Stimulated activated naive CD4-positive, alpha-beta T cell treated with Interleukin-2 at 50 U/mL for 16 hours (primary cell): Measurements from ENCODE around the gene POGK.
"Not testable (repeated sequence)": the region's sequence is repeated elsewhere in the genome, so short reads cannot be mapped to it uniquely, and the experiment has no call there.

Experiments used
- DNase-seq: peaks from one replicate; lab custom pipeline; 2025; lab: John Stamatoyannopoulos, UW

The POGK gene

GRCh38 chr1:166855558-166855957 is 16.3 kb downstream of the POGK start:
- DNase-seq = no peak

DNA sequence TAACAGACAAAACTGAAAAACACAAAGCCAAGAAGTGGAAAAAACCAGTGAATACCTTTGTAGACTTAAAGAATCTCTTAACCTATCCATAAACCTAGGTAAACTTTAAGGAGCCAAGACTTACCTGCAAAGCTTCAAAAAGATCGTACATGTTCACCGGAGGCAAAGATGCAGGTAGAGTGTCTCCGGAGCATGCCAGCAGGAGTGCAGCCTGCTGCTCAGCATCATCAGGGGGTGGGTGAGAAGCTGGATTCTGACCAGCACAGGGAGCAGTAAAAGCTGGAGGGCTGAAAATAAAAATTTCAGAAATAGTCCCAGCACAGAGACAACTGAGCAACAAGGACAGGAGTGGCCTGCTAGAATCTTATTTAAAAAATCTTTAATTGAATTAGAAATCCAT is 18.7 kb downstream of the POGK start:
- DNase-seq = no peak

- DNase-seq = no peak
These were observed 19.6 kb downstream of the POGK start for GRCh38 chr1:166858726-166859419.

- DNase-seq = no peak
These were observed 20.3 kb downstream of the POGK start for GRCh38 chr1:166859597-166859996.

- DNase-seq = no peak
These were observed 26.7 kb downstream of the POGK start for GRCh38 chr1:166865926-166866325.

- DNase-seq = no peak
These were observed 29.4 kb downstream of the POGK start for GRCh38 chr1:166868639-166869038.

DNA sequence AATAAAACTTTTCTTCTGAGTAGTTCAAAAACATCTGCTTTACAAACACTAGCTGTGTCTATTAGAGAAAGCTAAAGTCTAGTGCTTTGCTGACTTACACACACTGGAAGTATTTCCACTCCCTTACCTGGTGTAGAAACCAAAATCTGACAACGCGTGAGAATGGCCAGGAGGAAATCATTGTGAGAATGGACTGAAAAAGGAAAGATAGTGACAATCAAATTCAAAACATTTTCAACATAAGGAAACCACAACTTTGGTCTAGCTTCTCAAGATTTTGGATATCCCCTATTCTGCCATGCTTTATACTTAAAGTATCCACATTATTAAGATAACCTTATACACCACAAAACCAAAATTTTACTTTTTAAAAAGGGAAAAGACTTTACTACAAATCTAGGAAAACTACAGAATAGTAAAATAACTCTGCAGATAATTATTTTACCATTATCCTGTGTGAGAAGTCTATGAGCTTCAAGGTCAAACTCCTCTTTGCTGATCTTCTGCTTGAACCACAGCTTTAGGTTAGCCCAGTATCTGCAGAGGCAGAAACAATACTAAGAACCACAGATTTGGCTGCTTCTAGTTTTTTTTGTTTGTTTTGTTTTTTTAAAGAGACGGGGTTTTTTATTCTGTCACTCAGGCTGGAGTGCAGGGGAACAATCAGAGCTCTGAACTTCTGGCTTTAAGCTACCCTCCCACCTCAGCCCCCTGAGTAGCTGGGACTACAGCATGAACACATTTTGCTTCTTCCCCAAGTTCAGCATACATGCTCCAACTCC is 30.2 kb downstream of the POGK start:
- DNase-seq = no peak

- no peak for DNase-seq
These were observed 31.3 kb downstream of the POGK start for GRCh38 chr1:166870584-166870983.

GRCh38 chr1:166874464-166874863 is 35.2 kb downstream of the POGK start:
- no peak for DNase-seq

DNA sequence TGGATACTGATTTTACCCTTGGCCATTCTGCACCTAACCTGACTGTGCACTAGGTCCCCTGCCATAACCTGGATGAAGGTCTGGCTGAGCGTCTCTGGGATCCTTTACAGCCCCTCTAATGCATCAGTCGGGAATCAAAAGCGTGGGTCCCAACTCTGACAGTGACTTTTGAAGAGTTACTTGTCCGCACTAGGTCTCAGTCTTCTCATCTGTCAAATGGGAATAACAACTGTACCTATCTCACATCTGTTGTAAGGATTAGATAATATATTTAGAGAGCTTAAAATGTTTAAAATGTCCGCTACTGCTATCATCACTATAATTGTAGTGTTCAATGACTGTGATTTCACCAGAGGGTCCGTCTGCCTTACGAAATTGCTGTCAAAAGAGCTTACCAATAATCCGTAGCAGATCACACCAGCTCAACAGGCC is 36.0 kb downstream of the POGK start:
- DNase-seq = no peak

DNA sequence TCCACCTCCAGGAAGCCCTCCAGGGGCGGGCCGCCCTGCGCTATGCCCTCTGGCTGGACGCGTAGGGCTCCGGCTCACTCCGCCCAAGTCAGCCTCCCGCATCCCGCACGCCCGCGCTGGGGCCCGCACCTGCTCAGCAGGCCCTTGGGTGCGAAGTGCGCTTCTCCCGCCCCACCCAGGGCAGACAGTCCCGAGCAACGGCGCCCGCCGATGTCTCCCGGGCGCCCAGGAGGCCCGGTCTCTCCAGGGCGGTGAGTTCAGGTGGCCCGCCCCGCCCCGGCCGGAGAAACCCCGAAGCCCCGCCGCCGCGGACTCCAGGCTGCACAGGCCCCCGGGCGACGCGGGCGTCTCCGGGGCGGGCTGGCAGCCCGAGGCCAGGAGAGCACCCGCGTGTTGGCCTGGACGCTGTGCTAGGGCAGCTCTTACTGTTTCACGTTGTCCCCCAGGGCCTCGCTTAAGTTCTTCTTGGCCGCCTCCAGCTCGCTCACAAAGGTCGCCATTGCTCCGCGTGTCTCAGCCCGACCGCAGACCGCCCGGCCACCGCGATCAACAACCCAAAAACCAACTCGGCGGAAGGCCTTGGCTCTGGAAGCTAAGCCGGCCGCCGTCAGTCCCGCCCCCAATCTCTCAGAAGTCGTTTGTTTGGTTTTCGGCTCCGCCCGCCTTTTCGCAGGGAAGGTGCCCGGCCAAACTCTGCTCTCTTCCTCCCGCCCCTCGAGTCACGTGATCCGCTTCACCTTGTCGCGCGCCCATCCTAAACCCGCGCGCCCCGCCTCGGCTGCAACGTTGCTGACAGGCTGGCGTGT is 36.7 kb downstream of the POGK start, which contains the start of gene TADA1:
TSS of gene TADA1 (minus strand) at position 531 of the 806 bp plus-strand sequence. CDS start at position 500, 31 bp downstream.
- DNase-seq = peak; percentile 99

DNA sequence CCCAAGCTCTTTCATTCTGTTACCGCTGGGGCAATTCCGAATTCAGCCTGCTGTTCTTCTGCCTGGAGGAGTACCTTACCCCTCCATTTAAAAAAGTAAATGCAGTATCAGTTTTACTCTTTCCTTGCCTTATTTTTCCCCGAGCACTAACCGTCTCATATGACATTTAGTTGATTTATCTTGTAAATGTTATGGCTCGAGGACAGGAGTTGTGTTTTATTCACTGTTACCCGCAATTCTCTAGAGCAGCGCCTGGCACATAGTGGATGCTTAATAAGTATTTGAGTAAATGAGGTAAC is 37.2 kb downstream of the POGK start:
- no peak for DNase-seq

DNA sequence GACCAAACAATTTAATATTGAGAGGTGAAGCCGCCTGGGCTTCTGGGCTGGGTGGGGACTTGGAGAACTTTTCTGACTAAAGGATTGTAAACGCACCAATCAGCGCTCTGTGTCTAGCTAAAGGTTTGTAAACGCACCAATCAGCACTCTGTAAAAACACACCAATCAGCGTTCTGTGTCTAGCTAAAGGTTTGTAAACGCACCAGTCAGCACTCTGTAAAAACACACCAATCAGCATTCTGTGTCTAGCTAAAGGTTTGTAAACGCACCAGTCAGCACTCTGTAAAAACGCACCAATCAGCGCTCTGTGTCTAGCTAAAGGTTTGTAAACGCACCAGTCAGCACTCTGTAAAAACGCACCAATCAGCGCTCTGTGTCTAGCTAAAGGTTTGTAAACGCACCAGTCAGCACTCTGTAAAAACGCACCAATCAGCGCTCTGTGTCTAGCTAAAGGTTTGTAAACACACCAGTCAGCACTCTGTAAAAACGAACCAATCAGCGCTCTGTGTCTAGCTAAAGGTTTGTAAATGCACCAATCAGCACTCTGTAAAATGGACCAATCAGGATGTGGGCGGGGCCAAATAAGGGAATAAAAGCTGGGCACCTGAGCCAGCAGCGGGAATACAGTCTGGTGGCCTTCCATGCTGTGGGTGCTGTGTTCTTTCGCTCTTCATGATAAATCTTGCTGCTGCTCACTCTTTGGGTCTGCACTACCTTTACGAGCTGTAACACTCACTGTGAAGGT is 39.1 kb downstream of the POGK start:
- DNase-seq = not testable (repeated sequence)

DNA sequence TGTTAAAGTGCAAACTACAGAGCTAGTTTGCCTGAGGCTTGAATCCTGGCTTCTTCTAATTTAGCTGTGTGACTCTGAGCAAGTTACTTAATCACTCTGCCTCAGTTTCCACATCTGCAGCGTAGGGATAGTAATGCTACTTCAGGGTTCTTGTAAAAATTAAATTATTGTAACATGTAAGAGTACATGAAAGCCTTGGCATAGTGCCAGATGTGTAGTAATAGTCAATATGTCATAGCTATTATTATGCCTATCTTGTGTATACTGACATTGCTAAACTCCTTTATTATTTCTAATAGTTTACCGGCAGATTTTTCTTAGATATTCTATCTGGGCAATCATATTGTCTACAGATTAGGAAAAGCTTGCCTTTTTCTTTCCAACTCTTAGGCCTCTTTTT is 43.6 kb downstream of the POGK start:
- DNase-seq = no peak

GRCh38 chr1:166884040-166884642 is 44.9 kb downstream of the POGK start:
- no peak for DNase-seq

DNA sequence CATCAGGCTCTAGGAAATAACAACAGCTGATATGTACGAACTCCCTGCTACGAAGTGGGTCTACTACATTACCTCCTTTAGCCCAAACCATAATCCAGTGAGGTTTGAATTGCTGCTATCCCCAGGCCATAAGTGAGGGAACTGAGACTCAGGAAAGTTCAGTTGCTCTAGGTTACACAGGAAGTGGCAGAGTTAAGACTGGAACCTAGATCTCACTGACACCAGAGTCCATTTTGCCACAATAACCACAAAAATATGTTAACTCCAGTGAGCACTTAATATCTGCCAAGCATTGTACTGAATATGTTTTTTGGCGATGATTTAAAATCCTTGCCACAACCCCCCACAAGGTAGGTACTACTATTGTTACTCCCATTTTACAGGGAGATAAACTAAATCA is 45.7 kb downstream of the POGK start:
- DNase-seq = no peak

DNA sequence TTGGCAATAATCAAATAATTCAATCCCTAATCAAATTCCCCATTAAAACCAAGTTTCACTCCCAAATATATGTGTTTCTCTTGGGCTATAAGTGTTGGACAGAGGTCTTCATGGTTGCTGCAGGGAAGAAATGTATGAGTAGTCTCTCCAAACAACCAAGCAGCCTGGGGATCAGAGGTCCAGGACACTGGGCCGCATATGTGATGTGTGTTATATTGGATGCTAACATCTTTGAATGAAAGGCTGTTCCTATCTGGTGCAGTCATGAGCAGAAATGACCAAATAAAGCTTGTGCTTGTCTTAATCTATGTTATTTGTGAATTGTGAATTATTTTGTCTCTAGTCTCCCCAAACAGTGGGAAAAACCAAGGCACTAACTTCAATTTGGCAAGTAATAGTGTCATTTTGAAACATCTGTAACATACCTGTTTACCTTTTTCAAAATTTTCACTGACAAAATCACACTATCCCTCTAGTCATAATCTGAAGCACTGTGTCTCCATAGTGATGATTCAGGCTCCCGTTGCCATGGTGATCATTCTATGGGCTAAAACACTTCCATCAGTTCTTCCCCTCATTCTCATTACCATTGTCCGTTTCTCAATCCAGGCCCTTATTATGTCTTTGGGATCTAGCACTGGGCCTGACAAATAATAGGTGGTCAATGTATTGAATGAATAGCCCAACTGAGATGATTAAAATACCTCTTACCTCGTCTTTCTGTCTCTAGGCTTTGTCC is 49.3 kb downstream of the POGK start:
- no peak for DNase-seq

- no peak for DNase-seq
These were observed 50.5 kb downstream of the POGK start for GRCh38 chr1:166889776-166890175.

GRCh38 chr1:166895766-166896165 is 56.5 kb downstream of the POGK start:
- DNase-seq = no peak

DNA sequence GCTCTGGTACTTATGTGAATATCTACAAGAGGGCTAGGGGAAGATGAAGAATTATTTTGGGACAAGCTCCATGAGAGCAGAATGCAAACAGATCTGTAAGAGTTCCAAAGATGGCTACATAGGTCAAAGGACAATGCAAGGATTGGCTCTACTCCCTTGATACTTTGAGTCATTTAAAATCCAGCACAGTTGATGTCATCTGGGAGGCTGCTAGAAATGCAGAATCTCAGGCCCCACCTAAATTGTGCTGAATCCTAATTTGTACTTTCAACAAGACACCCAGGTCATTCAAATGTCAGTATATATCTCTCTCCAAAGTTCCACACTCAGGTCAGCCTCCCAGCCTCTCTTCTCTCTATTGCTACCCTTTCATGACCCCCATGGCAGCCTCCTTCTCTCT is 60.5 kb downstream of the POGK start:
- DNase-seq = no peak

- no peak for DNase-seq
These were observed 61.7 kb downstream of the POGK start for GRCh38 chr1:166900987-166901386.
